ENCODE measurements around the gene PLLP.

DNA sequence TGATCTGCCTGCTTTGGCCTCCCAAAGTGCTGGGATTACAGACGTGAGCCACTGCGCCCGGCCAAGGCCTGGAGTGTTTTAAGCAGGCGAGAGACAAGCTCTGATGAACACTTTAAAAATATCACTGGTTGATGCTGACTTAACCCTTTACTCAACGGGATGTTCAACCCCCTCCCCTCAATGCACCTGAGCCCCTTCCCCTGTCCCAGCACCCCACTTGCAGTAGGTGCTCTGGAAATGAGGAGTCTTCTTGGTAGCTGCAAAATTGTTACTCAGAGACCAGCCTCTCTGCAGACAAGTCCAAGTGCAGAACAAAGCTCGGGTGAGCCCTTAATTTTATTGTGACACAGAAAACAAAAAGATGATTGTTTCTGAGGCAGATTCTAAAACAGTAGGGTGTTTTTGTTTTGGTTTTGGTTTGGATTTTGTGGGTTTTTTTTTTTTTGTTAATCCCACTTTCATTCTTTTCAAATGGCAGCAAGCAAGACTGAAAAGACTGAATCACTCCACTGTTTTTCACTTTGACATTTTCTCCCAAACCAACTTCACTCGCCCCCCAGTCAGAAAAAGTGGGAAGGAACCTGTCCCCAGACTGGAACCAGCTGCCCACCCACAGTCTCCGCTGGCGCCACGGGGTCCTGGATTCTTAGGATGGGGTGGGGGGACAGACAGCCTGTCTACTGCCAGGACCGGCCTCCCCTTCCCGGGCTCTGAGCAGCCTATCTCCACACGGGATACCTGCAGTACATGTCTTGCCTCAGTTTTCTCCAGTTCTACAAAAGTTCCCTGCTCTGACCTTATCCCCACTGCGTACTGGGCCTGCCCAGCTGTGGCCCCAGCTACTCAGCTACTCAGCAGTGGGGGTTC, 5.2 kb upstream of the PLLP start:
- TF ChIP-seq TAF1 (IDR thresholded peaks at IDR 0.05; ENCODE audit: borderline replicate concordance, low read depth, low read length) (no peak), POLR2A (IDR thresholded peaks at IDR 0.05; ENCODE audit: low read depth, low read length) (no peak), POLR2AphosphoS5 (IDR thresholded peaks at IDR 0.05; ENCODE audit: low read depth, low read length) (no peak)

All from GM12892 (cell line).